Measurements from ENCODE around the gene MBP.
A peak's percentile ranks its signal among the peaks of the same experiment; 100 is the strongest.

MBP gene

DNA sequence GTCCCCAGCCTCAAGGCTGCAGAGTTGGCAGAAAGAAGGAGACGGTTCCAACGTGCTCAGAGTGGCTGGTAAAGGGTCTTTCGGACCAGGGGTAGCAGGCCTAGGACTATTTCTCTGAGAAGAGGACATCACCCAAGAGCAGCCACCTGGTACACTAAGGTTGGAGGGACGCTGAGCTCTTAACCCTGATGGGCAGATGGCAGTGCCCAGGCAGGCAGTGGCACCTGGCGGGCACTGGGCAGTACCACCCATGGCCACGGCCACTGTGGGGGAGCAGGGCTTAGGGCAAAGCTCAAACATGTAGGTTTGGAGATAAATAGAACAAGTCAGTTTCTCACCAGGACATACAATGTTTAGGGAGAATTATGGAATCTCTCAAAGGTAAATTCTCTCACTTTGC is 53.5 kb downstream of the MBP start:
- DNase-seq, result no peak

GRCh38 chr18:77078690-77079070 is 53.9 kb downstream of the MBP start:
- DNase-seq, result no peak

- no peak for DNase-seq
Observed at GRCh38 chr18:77077941-77078689, 54.5 kb downstream of the MBP start.

DNA sequence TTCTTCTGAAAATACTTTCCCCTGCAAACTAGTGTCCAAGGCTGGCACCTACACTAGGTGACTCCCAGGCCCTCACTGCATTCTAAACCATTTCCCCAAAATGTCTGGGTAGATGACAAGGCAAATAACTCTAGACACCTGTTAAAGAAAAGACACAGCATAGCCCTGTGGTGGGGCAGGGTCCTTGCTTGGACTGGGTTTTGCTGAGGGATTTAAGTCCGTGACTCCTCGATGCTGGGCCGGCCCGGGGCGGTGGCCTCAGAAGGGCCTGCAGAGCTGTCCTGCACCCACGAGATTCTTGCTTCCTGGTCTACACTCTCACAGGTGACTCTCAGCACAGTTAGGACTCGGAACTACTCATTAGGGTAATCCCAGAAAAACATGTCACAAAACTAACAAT is 55.2 kb downstream of the MBP start:
- no peak for DNase-seq

GRCh38 chr18:77076111-77076510 is 56.5 kb downstream of the MBP start:
- DNase-seq, result no peak

- no peak for DNase-seq
Observed at GRCh38 chr18:77074431-77074830, 58.2 kb downstream of the MBP start.

GRCh38 chr18:77073336-77074093 is 59.1 kb downstream of the MBP start:
- DNase-seq, result no peak

GRCh38 chr18:77072566-77072965 is 60.0 kb downstream of the MBP start:
- no peak for DNase-seq

DNA sequence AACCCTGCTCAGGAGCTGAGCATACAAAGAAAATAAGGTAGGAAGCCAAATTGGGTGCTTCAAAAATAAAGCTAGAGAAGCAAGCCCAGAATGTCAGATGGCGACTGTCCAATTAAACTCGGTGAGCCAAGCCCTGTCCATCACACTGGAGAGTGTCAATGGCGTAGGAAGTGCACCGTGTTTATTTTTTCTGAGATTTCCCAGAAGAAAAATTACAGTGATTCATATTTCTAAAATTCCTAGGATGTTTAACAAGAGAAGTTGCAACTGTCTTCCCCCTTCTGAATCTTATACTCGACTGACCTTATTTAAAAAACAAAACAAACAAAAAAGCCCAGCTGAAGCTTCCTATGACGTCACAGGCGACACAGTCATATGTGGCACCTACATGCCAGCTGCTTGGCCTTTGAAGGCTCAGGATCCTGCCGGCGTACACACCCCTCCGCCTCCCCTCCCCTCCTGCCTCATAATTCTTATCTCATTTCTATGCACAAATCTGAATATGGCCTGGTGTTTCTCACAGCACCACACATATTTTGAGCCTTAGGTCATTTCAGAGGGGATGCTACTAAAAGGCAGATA is 60.8 kb downstream of the MBP start:
- DNase-seq, result no peak

GRCh38 chr18:77071061-77071460 is 61.5 kb downstream of the MBP start:
- no peak for DNase-seq

- no peak for DNase-seq
Observed at GRCh38 chr18:77070627-77071026, 62.0 kb downstream of the MBP start.

DNA sequence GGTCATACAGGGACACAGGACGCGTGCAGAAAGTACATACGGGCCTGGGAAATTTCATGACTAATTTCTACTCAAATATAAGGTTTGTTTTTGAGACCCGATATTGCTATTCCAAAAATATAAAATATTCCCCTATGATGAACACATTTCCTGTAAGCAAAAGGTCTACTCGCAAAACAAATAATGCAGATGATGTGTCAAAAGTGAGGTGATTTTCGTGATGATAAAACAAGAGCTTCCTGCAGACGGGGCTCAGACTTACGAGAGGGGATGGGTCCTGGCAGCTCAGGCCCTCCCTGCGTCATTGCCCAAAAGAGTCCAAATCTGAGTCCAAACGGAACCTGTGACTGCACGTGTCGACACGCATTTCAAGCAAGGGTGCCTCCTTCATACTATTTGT is 62.7 kb downstream of the MBP start:
- DNase-seq, result no peak

- DNase-seq, result no peak
Observed at GRCh38 chr18:77069482-77069881, 63.1 kb downstream of the MBP start.

- no peak for DNase-seq
Observed at GRCh38 chr18:77068321-77069312, 64.0 kb downstream of the MBP start.

DNA sequence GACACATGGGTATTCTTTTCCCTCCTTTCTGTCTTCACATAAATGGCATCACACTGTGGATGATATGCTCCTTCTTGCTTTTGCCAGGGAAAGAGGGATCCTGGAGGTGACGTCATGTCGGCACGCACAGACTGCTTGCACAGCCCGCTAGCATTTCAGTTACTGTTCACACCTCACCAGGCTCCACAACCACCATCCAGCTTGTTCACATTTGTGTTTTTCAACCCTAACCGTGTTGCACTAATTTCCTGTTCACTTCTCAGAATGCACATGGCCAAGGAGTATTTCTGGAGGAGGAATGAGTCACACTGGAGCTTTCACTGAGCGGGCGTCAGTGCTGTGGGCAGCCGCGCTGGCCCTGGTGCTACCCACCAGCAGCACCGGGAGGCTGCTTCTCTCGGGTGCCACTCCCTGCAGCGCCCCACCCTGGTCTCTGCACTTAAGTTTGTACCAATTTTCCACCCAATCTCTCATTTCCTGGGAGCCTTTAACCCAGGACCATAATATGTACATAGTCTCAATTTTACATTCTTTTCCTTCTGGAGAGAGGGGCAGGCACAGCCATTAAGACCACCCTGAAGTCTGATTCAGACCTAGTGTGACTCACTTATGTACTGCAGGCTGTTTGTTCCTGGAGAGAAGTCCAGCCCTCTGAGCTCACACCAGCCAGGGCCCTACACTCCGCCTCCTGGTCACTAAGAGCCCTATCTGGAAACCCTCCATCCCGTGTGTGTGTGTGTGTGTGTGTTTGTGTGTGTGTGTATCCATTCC is 65.1 kb downstream of the MBP start:
- peak; percentile 54 for DNase-seq

GRCh38 chr18:77066689-77067088 is 65.9 kb downstream of the MBP start:
- DNase-seq, result no peak

DNA sequence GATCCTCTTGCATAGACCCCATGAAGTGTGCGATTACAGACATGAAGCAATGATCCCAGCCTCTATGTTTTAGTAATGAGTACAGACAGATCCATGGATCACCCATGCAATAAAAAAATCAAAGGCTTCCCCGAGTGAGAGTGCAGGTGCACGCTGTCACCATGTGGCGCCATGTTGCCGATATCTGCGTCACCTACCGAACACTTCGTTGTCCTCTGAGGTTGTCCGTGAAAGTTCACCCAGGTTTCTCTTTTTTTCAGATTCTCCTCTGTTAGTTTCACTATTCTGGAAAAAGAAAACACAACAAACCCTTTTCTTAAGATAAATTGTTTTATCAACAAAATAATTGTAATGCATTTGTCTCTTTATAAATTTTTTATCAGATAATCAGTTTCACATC is 66.5 kb downstream of the MBP start:
- no peak for DNase-seq

GRCh38 chr18:77065221-77065981 is 67.2 kb downstream of the MBP start:
- DNase-seq, result no peak

DNA sequence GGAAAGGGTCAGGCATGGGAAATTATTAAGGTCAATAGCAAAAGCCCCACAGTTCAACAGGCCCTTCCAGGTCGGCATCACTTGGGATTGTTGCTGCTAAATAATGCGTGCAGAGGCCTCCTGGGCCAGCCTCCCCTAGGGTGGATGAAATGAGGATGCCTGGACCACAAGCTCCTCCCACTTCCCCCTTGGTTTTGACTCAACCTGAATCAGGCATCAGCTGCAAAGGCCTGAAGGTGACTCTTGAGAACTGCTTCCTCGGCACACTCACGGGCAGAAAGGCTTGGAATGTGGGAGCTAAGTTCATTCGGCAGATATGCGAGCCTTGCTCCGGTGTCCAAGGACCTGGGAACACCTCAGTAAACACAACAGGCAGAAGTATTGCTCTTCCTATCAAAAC is 69.3 kb downstream of the MBP start:
- DNase-seq, result peak; percentile 55

DNA sequence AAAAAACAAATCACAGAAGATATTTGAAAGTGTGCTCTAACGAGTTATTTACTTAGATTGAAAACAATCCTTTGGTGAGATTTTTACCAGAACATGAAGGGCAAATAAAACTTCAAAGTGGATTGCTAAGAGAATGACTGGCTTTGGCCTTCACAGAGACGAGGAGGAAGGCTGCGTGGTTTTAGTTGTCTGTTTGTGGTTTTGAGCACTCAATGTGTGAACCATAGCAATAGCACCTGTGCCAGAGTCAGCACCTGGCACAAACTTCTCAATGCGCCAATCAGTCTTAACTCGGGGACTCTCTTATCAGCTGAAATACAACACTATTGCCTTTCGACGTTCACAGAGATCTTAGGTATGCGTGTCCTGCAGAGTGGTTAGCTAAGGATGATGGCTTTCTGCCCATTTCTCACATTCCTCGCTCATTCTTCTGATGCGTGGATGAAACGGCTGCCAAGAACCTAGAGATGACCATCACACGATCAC is 70.0 kb downstream of the MBP start:
- no peak for DNase-seq

- no peak for DNase-seq
Observed at GRCh38 chr18:77061946-77062517, 70.6 kb downstream of the MBP start.
